Measurements from ENCODE around the gene GDE1. TPM values are rescaled to one million over a fixed set of nuclear protein-coding genes. Genes with fewer than 3 reads are reported as not detected.

GDE1 gene
- total and polyA plus RNA-seq, 4 donors: 65.2 to 114 (median 103) TPM

GRCh38 chr16:19524616-19525384, 2.9 kb upstream of the GDE1 start:
- Histone ChIP-seq H3K27me3 (ENCODE audit: control insufficient read depth, insufficient read depth, low read length) (no peaks in the 10 kb centered on the region), H3K27ac (ENCODE audit: low read depth, low read length) (peak overlapping the region; percentile 65), H3K9me3 (ENCODE audit: control insufficient read depth, insufficient read depth, low read length) (no peaks in the 10 kb centered on the region), H3K4me1 (ENCODE audit: control insufficient read depth, insufficient read depth, low read length) (peaks cover 11% of the 10 kb centered on the region), H3K36me3 (ENCODE audit: control insufficient read depth, insufficient read depth, low read length) (peaks cover 9% of the 10 kb centered on the region), H3K4me3 (ENCODE audit: low read depth, low read length) (peak overlapping the region; percentile 60)
- DNase-seq (ENCODE audit: low read depth in 4 of 6, low spot score in 6 of 6): peak in 3 of 6 donors; percentile 7 to 60 (median 41)
- WGBS (ENCODE audit: insufficient coverage): 4% methylated on average over 10 of the region's 19 CpGs

GRCh38 chr16:19524356-19524615, 2.4 kb upstream of the GDE1 start:
- peak overlapping the region; percentile 65 for H3K27ac ChIP-seq (ENCODE audit: low read depth, low read length)
- H3K4me1 ChIP-seq (ENCODE audit: control insufficient read depth, insufficient read depth, low read length): peaks cover 11% of the 10 kb centered on the region
- 0% methylated on average over 9 of the region's 11 CpGs for WGBS (ENCODE audit: insufficient coverage)
- no peaks in the 10 kb centered on the region for H3K27me3 ChIP-seq (ENCODE audit: control insufficient read depth, insufficient read depth, low read length)
- H3K9me3 ChIP-seq (ENCODE audit: control insufficient read depth, insufficient read depth, low read length): no peaks in the 10 kb centered on the region
- H3K4me3 ChIP-seq (ENCODE audit: low read depth, low read length): peak overlapping the region; percentile 60
- peaks cover 11% of the 10 kb centered on the region for H3K36me3 ChIP-seq (ENCODE audit: control insufficient read depth, insufficient read depth, low read length)
- peak in 2 of 6 donors; percentile 4 to 44 for DNase-seq (ENCODE audit: low read depth in 4 of 6, low spot score in 6 of 6)

- Histone ChIP-seq H3K4me3 (ENCODE audit: low read depth, low read length) (peak within 1 kb of the TSS; percentile 60), H3K4me1 (ENCODE audit: control insufficient read depth, insufficient read depth, low read length) (peaks cover 11% of the 10 kb centered on the region), H3K36me3 (ENCODE audit: control insufficient read depth, insufficient read depth, low read length) (peaks cover 8% of the 10 kb centered on the region), H3K27ac (ENCODE audit: low read depth, low read length) (peak within 1 kb of the TSS; percentile 65), H3K9me3 (ENCODE audit: control insufficient read depth, insufficient read depth, low read length) (no peaks in the 10 kb centered on the region), H3K27me3 (ENCODE audit: control insufficient read depth, insufficient read depth, low read length) (no peaks in the 10 kb centered on the region)
- WGBS (ENCODE audit: insufficient coverage): under 1% methylated on average over 50 of the region's 51 CpGs
- DNase-seq (ENCODE audit: low read depth in 4 of 6, low spot score in 6 of 6): peak; percentile 80 to 99 (median 95)
Measured at GRCh38 chr16:19523559-19524355, 1.9 kb upstream of the GDE1 start, which contains the start of gene CCP110. CCP110 (plus strand) TSS chr16:19523942; CDS start chr16:19527882, 3,940 bp downstream.

GRCh38 chr16:19523184-19523558, 1.3 kb upstream of the GDE1 start:
- WGBS (ENCODE audit: insufficient coverage): 71% methylated on average over 14 of the region's 18 CpGs
- Histone ChIP-seq H3K27me3 (ENCODE audit: control insufficient read depth, insufficient read depth, low read length) (no peaks in the 10 kb centered on the region), H3K4me3 (ENCODE audit: low read depth, low read length) (no peak overlapping the region), H3K4me1 (ENCODE audit: control insufficient read depth, insufficient read depth, low read length) (peaks cover 11% of the 10 kb centered on the region), H3K27ac (ENCODE audit: low read depth, low read length) (no peak overlapping the region), H3K9me3 (ENCODE audit: control insufficient read depth, insufficient read depth, low read length) (no peaks in the 10 kb centered on the region), H3K36me3 (ENCODE audit: control insufficient read depth, insufficient read depth, low read length) (peaks cover 2% of the 10 kb centered on the region)
- DNase-seq (ENCODE audit: low read depth in 4 of 6, low spot score in 6 of 6): no peak

GRCh38 chr16:19522760-19523159, 862 bp upstream of the GDE1 start:
- Histone ChIP-seq H3K9me3 (ENCODE audit: control insufficient read depth, insufficient read depth, low read length) (no peaks in the 10 kb centered on the region), H3K27me3 (ENCODE audit: control insufficient read depth, insufficient read depth, low read length) (no peaks in the 10 kb centered on the region), H3K4me3 (ENCODE audit: low read depth, low read length) (no peak overlapping the region), H3K36me3 (ENCODE audit: control insufficient read depth, insufficient read depth, low read length) (peaks cover 2% of the 10 kb centered on the region), H3K4me1 (ENCODE audit: control insufficient read depth, insufficient read depth, low read length) (peaks cover 11% of the 10 kb centered on the region), H3K27ac (ENCODE audit: low read depth, low read length) (no peak overlapping the region)
- WGBS (ENCODE audit: insufficient coverage): no CpG with 5 or more reads among the region's 2 CpGs
- no peak for DNase-seq (ENCODE audit: low read depth in 4 of 6, low spot score in 6 of 6)

DNA sequence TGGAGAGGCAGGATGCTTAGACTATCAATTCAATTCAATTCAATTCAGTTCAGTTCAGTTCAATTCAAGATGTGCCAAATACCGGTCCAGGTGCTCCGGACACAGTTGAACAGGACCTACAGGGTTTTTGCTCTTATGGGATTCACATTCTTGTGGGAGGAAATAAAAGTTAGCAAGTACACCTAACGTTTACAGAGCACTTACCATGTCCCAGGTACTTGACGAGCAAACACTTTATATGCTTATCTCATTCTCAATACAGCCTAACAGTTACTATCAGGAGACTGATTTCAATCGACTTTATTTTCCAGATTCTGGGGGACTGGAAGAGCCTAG, 467 bp upstream of the GDE1 start:
- Histone ChIP-seq H3K4me3 (ENCODE audit: low read depth, low read length) (peak overlapping the region; percentile 84), H3K36me3 (ENCODE audit: control insufficient read depth, insufficient read depth, low read length) (peaks cover 2% of the 10 kb centered on the region), H3K27ac (ENCODE audit: low read depth, low read length) (peak overlapping the region; percentile 87), H3K9me3 (ENCODE audit: control insufficient read depth, insufficient read depth, low read length) (no peaks in the 10 kb centered on the region), H3K4me1 (ENCODE audit: control insufficient read depth, insufficient read depth, low read length) (peaks cover 11% of the 10 kb centered on the region), H3K27me3 (ENCODE audit: control insufficient read depth, insufficient read depth, low read length) (no peaks in the 10 kb centered on the region)
- no peak for DNase-seq (ENCODE audit: low read depth in 4 of 6, low spot score in 6 of 6)
- WGBS (ENCODE audit: insufficient coverage): no CpG with 5 or more reads among the region's 5 CpGs

- no CpG with 5 or more reads among the region's 8 CpGs for WGBS (ENCODE audit: insufficient coverage)
- no peaks in the 10 kb centered on the region for H3K27me3 ChIP-seq (ENCODE audit: control insufficient read depth, insufficient read depth, low read length)
- peak overlapping the region; percentile 87 for H3K27ac ChIP-seq (ENCODE audit: low read depth, low read length)
- DNase-seq (ENCODE audit: low read depth in 4 of 6, low spot score in 6 of 6): no peak
- peaks cover 2% of the 10 kb centered on the region for H3K36me3 ChIP-seq (ENCODE audit: control insufficient read depth, insufficient read depth, low read length)
- H3K4me1 ChIP-seq (ENCODE audit: control insufficient read depth, insufficient read depth, low read length): peaks cover 11% of the 10 kb centered on the region
- H3K4me3 ChIP-seq (ENCODE audit: low read depth, low read length): peak overlapping the region; percentile 84
- H3K9me3 ChIP-seq (ENCODE audit: control insufficient read depth, insufficient read depth, low read length): no peaks in the 10 kb centered on the region
Measured at GRCh38 chr16:19520861-19521331, 1.0 kb downstream of the GDE1 start.

DNA sequence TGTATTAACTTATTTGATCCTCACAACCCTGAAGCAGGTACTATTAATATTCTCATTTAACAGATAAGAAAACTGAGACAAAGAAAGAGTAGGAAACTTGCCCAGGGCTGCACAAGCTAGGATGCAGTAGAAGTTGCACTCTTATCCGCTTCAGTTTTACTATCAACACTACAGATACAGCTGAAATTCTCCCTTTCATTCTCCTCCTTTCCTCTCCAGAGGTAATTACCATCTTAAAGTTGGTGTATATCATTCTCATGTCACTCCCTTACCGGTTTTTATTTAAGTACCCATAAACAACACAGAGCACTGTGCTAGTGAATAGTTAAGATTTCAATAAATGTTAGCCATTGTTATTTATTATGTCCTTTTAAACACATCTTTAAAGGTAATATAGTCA, 3.5 kb downstream of the GDE1 start:
- Histone ChIP-seq H3K9me3 (ENCODE audit: control insufficient read depth, insufficient read depth, low read length) (no peaks in the 10 kb centered on the region), H3K36me3 (ENCODE audit: control insufficient read depth, insufficient read depth, low read length) (peaks cover 2% of the 10 kb centered on the region), H3K27ac (ENCODE audit: low read depth, low read length) (no peak overlapping the region), H3K4me1 (ENCODE audit: control insufficient read depth, insufficient read depth, low read length) (peaks cover 9% of the 10 kb centered on the region), H3K4me3 (ENCODE audit: low read depth, low read length) (no peak overlapping the region), H3K27me3 (ENCODE audit: control insufficient read depth, insufficient read depth, low read length) (no peaks in the 10 kb centered on the region)
- DNase-seq (ENCODE audit: low read depth in 4 of 6, low spot score in 6 of 6): no peak
- 100% methylated on average over 1 of the region's 2 CpGs for WGBS (ENCODE audit: insufficient coverage)

DNA sequence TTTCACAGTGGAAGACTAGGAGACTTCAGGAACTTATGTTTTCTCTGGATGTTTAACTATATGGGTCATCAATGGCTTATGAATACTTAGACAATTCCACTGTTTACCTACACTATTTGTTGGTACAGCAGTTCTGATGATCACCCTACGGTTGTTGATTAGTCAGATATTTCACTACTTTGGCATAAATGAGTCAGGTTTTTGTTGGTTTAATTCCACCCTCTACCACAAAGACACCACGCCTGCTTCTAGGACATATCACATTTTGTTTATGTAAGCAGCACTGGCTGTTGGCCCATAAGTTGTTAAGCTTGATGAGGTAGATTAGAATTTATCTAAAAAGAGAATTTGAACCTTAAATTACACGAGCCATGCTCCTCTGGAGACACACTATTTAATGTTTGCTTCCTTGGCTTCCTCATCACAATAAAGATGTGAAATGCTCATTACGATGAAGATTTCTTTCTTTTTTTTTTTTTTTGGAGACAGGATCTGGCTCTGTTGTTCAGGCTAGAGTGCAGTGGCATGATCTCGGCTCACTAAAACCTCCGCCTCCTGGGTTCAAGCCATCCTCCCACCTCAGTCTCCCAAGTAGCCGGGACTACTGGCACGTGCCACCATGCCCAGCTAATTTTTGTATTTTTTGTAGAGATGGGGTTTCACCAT, 4.3 kb downstream of the GDE1 start:
- DNase-seq (ENCODE audit: low read depth in 4 of 6, low spot score in 6 of 6): no peak
- Histone ChIP-seq H3K9me3 (ENCODE audit: control insufficient read depth, insufficient read depth, low read length) (no peaks in the 10 kb centered on the region), H3K4me1 (ENCODE audit: control insufficient read depth, insufficient read depth, low read length) (peaks cover 9% of the 10 kb centered on the region), H3K27me3 (ENCODE audit: control insufficient read depth, insufficient read depth, low read length) (no peaks in the 10 kb centered on the region), H3K36me3 (ENCODE audit: control insufficient read depth, insufficient read depth, low read length) (peaks cover 5% of the 10 kb centered on the region), H3K4me3 (ENCODE audit: low read depth, low read length) (no peak overlapping the region), H3K27ac (ENCODE audit: low read depth, low read length) (no peak overlapping the region)
- WGBS (ENCODE audit: insufficient coverage): 100% methylated on average over 1 of the region's 8 CpGs
